GM23338 (cell line): ENCODE results near the gene MICAL3. TPM values are rescaled to one million over a fixed set of nuclear protein-coding genes. Genes with fewer than 3 reads are reported as not detected.

Experiments used
- ATAC-seq: fragments of 200-7000 bp; cut with Tn5 transposase; 3 replicates; pipeline ENCODE4 v1.9.1; 2020
- DNase-seq: peaks from one replicate; pipeline ENCODE4 v3.0.0-alpha.2; 2015; ENCODE audit warnings: low spot score
- H2AFZ ChIP-seq: fragments of 200-600 bp; sonication (generic); 2 replicates; pipeline ENCODE4 v1.8.0; 2016; ENCODE audit warnings: antibody characterized with exemption, mild to moderate bottlenecking, moderate library complexity
- H3F3A ChIP-seq: fragments of 200-600 bp; sonication (generic); replicated peaks from 2 replicates; pipeline ENCODE4 v1.8.0; 2017; ENCODE audit warnings: antibody characterized with exemption, mixed run types, low read depth
- H3K27ac ChIP-seq: fragments of 200-600 bp; sonication (generic); 2 replicates; pipeline ENCODE4 v1.6.1; 2016; ENCODE audit warnings: low read depth
- H3K27me3 ChIP-seq: fragments of 200-600 bp; sonication (generic); 2 replicates; pipeline ENCODE4 v1.8.0; 2016; ENCODE audit warnings: mild to moderate bottlenecking, mixed run types, moderate library complexity; ENCODE audit not compliant: insufficient read depth
- H3K36me3 ChIP-seq: fragments of 200-600 bp; sonication (generic); 2 replicates; pipeline ENCODE4 v1.8.0; 2016; ENCODE audit warnings: mild to moderate bottlenecking; ENCODE audit not compliant: insufficient read depth
- H3K4me1 ChIP-seq: fragments of 200-600 bp; sonication (generic); 2 replicates; pipeline ENCODE4 v1.8.0; 2016; ENCODE audit warnings: mild to moderate bottlenecking, moderate library complexity; ENCODE audit not compliant: insufficient read depth
- H3K4me2 ChIP-seq: fragments of 200-600 bp; sonication (generic); 2 replicates; pipeline ENCODE4 v1.7.1; 2017; ENCODE audit warnings: mixed run types
- H3K4me3 ChIP-seq: fragments of 200-600 bp; sonication (generic); 2 replicates; pipeline ENCODE4 v1.6.1; 2016; ENCODE audit warnings: mixed run types
- H3K79me2 ChIP-seq: fragments of 200-600 bp; sonication (generic); replicated peaks from 2 replicates; pipeline ENCODE4 v1.8.0; 2017; ENCODE audit warnings: mild to moderate bottlenecking; ENCODE audit not compliant: insufficient read depth
- H3K9me2 ChIP-seq: fragments of 200-600 bp; sonication (generic); 2 replicates; pipeline ENCODE4 v1.8.0; 2017; ENCODE audit not compliant: insufficient read depth
- H4K20me1 ChIP-seq: fragments of 200-600 bp; sonication (generic); replicated peaks from 2 replicates; pipeline ENCODE4 v1.8.0; 2017; ENCODE audit warnings: mild to moderate bottlenecking; ENCODE audit not compliant: insufficient read depth
- H3K27ac Mint-ChIP-seq: 2 replicates; pipeline ENCODE4 v1.8.0; 2020; ENCODE audit warnings: inconsistent platforms, mild to moderate bottlenecking, moderate library complexity, mixed read lengths
- H3K27me3 Mint-ChIP-seq: 3 replicates; pipeline ENCODE4 v1.8.0; 2022; ENCODE audit warnings: low read depth, mild to moderate bottlenecking, moderate library complexity, mixed read lengths, inconsistent platforms; ENCODE audit not compliant: insufficient read depth, poor library complexity
- H3K36me3 Mint-ChIP-seq: 3 replicates; pipeline ENCODE4 v1.8.0; 2021; ENCODE audit warnings: low read depth, mild to moderate bottlenecking, inconsistent platforms, moderate library complexity, mixed read lengths
- H3K4me1 Mint-ChIP-seq: 3 replicates; pipeline ENCODE4 v1.8.0; 2020; ENCODE audit warnings: mild to moderate bottlenecking, inconsistent platforms, mixed read lengths
- H3K4me3 Mint-ChIP-seq: 3 replicates; pipeline ENCODE4 v1.8.0; 2021; ENCODE audit warnings: moderate library complexity, mild to moderate bottlenecking, inconsistent platforms, mixed read lengths
- H3K9me3 Mint-ChIP-seq: 3 replicates; pipeline ENCODE4 v1.8.0; 2020; ENCODE audit warnings: moderate library complexity, mild to moderate bottlenecking, inconsistent platforms, mixed read lengths
- EZH2 ChIP-seq: fragments of 200-600 bp; sonication (generic); IDR thresholded peaks from one replicate; pipeline ENCODE4 v1.8.0; 2017; ENCODE audit warnings: antibody characterized with exemption, mild to moderate bottlenecking, low read depth; ENCODE audit not compliant: unreplicated experiment
- EZH2phosphoT487 ChIP-seq: fragments of 200-600 bp; sonication (generic); IDR thresholded peaks from one replicate; pipeline ENCODE4 v1.8.1; 2018; ENCODE audit warnings: antibody characterized with exemption; ENCODE audit not compliant: unreplicated experiment
- JUNB ChIP-seq: IDR thresholded peaks from one replicate; pipeline ENCODE4 v1.6.1; 2016; ENCODE audit warnings: antibody characterized with exemption; ENCODE audit not compliant: unreplicated experiment
- NANOG ChIP-seq: IDR thresholded peaks from 2 replicates; pipeline ENCODE4 v1.6.1; 2016; ENCODE audit warnings: antibody characterized with exemption, borderline replicate concordance
- ZNF114 ChIP-seq: fragments of 250-450 bp; sonication (Bioruptor Pico); IDR thresholded peaks from 2 replicates; pipeline ENCODE4 v1.5.0; 2020; ENCODE audit warnings: mild to moderate bottlenecking, moderate library complexity
- ZNF331 ChIP-seq: fragments of 250-450 bp; sonication (Bioruptor Pico); IDR thresholded peaks from 2 replicates; pipeline ENCODE4 v1.5.0; 2020; ENCODE audit warnings: low read depth, mild to moderate bottlenecking, moderate library complexity
- polyA plus RNA-seq: library from polyadenylated mRNA; unstranded; fragments of >200 nt; fragmentation: Nextera tagmentation; extraction: Ambion mirVana; gene quantifications from 2 replicates; pipeline ENCODE4 v1.2.1, GENCODE V29; 2016
- total RNA-seq: library from RNA; depleted of rRNA; stranded (reverse); fragments of >200 nt; shearing (Covaris generic); gene quantifications from 2 replicates; pipeline ENCODE4 v1.2.3, GENCODE V29; 2014
- TF ChIP-seq, protein P1 (sequence below): IDR thresholded peaks from 2 replicates; pipeline ENCODE4 v1.6.1; 2016; ENCODE audit warnings: antibody characterized with exemption
- TF ChIP-seq, protein P2 (sequence below): IDR thresholded peaks from one replicate; pipeline ENCODE4 v1.6.1; 2018; ENCODE audit warnings: antibody characterized with exemption; ENCODE audit not compliant: unreplicated experiment

The MICAL3 gene
- total and polyA plus RNA-seq, 2 experiments from 2014 or later: 10.1 to 33.9 TPM

DNA sequence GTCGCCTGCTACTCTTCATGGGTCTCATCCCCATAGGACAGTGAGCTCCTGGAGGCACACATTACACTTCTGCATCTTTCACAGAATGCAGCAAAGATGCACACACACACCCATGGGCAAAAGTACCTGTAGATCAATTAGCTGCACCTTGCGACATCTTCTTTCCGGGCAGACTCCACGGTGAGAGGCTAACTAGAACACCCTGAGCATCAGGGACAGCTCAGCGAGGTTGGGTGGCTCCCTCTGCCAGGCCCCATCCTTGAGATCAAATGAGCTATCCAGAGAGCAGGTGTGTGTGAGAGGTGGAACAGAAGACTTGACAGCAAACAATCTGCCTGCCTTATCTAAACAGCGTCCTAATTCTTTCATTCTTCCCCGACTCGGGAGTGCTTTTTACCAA, 154.0 kb downstream of the MICAL3 start (continued):
- no peak for TF ChIP-seq EZH2phosphoT487
- no peak for TF ChIP-seq ZNF114 (CRISPR knock-in tag)

DNA sequence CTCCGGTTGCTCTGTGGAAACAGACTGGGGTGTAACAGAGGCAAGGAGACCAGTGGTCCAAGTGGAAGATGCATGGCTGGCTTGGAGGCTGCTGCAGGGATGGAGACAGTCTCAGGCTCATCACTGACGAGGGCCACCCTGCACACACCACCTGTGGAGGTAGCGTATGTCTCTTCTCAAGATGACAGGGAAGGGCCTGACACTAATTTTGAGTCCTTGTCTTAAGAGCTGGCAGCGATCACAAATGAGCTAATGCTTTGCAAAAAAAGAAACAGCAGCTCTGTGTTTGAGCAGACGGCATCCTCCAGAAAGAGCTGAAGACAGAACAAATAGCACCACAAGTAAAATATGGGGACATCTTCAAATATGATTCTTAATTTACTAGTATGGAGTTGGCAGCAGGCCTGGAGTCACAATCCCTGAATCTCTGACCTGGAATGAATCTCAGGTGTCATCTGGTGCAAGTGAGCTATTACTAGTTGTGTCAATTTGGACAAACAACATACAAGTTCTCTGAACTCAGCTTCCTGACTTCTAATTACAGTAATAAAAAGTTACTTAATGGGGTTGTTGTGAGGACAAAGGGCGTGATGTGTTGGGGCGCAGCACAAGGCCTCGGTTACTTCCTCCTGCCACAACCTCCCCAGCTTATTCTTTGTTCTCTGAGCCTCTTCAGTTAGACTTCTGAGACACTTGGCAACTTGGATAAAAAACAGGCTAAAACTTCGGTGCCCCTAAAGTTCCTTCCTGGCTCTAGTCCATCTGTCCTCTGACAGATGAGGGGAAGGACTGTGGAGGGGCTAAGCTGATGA, 154.9 kb downstream of the MICAL3 start:
- no peaks in the 10 kb centered on the region for H3F3A ChIP-seq
- H3K27me3 ChIP-seq: peaks cover 5% of the 10 kb centered on the region; the same call in 1 of the 2 replicates
- Mint-ChIP-seq H3K36me3 (peaks cover 35% of the 10 kb centered on the region), H3K9me3 (no peaks in the 10 kb centered on the region), H3K4me1 (no peaks in the 10 kb centered on the region), H3K27me3 (peaks cover 13% of the 10 kb centered on the region), H3K27ac (no peak overlapping the region), H3K4me3 (no peak overlapping the region)
- no peaks in the 10 kb centered on the region for H3K36me3 ChIP-seq
- H3K9me2 ChIP-seq: no peaks in the 10 kb centered on the region
- H2AFZ ChIP-seq: no peak overlapping the region
- H3K27ac ChIP-seq: no peak overlapping the region
- H4K20me1 ChIP-seq: peaks cover 26% of the 10 kb centered on the region
- H3K4me1 ChIP-seq: no peaks in the 10 kb centered on the region
- H3K4me3 ChIP-seq: no peak overlapping the region
- TF ChIP-seq EZH2 (no peak), JUNB (no peak), EZH2phosphoT487 (no peak)
- TF ChIP-seq, protein P1, sequence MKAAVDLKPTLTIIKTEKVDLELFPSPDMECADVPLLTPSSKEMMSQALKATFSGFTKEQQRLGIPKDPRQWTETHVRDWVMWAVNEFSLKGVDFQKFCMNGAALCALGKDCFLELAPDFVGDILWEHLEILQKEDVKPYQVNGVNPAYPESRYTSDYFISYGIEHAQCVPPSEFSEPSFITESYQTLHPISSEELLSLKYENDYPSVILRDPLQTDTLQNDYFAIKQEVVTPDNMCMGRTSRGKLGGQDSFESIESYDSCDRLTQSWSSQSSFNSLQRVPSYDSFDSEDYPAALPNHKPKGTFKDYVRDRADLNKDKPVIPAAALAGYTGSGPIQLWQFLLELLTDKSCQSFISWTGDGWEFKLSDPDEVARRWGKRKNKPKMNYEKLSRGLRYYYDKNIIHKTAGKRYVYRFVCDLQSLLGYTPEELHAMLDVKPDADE: no peak
- TF ChIP-seq, protein P2, sequence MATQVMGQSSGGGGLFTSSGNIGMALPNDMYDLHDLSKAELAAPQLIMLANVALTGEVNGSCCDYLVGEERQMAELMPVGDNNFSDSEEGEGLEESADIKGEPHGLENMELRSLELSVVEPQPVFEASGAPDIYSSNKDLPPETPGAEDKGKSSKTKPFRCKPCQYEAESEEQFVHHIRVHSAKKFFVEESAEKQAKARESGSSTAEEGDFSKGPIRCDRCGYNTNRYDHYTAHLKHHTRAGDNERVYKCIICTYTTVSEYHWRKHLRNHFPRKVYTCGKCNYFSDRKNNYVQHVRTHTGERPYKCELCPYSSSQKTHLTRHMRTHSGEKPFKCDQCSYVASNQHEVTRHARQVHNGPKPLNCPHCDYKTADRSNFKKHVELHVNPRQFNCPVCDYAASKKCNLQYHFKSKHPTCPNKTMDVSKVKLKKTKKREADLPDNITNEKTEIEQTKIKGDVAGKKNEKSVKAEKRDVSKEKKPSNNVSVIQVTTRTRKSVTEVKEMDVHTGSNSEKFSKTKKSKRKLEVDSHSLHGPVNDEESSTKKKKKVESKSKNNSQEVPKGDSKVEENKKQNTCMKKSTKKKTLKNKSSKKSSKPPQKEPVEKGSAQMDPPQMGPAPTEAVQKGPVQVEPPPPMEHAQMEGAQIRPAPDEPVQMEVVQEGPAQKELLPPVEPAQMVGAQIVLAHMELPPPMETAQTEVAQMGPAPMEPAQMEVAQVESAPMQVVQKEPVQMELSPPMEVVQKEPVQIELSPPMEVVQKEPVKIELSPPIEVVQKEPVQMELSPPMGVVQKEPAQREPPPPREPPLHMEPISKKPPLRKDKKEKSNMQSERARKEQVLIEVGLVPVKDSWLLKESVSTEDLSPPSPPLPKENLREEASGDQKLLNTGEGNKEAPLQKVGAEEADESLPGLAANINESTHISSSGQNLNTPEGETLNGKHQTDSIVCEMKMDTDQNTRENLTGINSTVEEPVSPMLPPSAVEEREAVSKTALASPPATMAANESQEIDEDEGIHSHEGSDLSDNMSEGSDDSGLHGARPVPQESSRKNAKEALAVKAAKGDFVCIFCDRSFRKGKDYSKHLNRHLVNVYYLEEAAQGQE: no peak
- ATAC-seq (no peak), DNase-seq (no peak)
- H3K4me2 ChIP-seq: no peak overlapping the region
- H3K79me2 ChIP-seq: no peaks in the 10 kb centered on the region

DNA sequence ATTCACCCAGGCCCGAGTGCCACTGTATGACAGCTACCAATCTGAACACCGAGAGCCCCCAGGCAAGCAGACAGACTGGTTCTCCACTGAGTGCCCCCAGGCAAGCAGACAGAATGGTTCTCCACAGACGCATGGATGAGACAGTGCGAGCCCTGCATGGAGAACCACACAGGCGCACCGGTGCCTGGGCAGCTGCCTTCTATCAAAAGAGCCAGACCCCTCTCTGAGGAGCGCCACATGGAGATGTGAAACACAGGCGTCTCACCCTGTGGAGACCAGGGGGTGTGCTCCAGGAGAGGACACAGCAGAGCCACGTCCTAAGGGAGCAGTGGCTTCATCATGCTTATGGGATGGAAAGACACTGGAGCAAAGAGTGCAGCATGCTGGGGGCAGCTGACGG, 155.6 kb downstream of the MICAL3 start:
- Mint-ChIP-seq H3K4me3 (no peak overlapping the region), H3K36me3 (peaks cover 36% of the 10 kb centered on the region), H3K9me3 (no peaks in the 10 kb centered on the region), H3K27me3 (peaks cover 13% of the 10 kb centered on the region), H3K27ac (no peak overlapping the region), H3K4me1 (no peaks in the 10 kb centered on the region)
- H4K20me1 ChIP-seq: peaks cover 20% of the 10 kb centered on the region
- TF ChIP-seq, protein P1: no peak
- no peak for TF ChIP-seq ZNF331
- TF ChIP-seq NANOG: no peak
- no peak for TF ChIP-seq EZH2
- no peak for TF ChIP-seq ZNF114 (CRISPR knock-in tag)
- H3K4me1 ChIP-seq: no peaks in the 10 kb centered on the region
- ATAC-seq (no peak), DNase-seq (no peak)
- H3K27ac ChIP-seq: no peak overlapping the region
- H3K4me2 ChIP-seq: no peak overlapping the region
- H3F3A ChIP-seq: no peaks in the 10 kb centered on the region
- H2AFZ ChIP-seq: no peak overlapping the region
- no peaks in the 10 kb centered on the region for H3K79me2 ChIP-seq
- H3K9me2 ChIP-seq: no peaks in the 10 kb centered on the region
- no peaks in the 10 kb centered on the region for H3K36me3 ChIP-seq
- H3K27me3 ChIP-seq: no peaks in the 10 kb centered on the region
- no peak overlapping the region for H3K4me3 ChIP-seq
